A549 (cell line): ENCODE data around the gene TSSK2.

Experiments
- CTCF ChIP-seq: fragments of >200 bp; sonication (Bioruptor Twin); formaldehyde crosslinking; IDR thresholded peaks from 3 replicates; pipeline ENCODE4 v1.5.1; 2016
- EP300 ChIP-seq, 2 experiments: fragments of >200 bp; sonication (Bioruptor Twin); formaldehyde crosslinking; IDR thresholded peaks; 2 replicates in 1 of 2; 3 replicates in 1 of 2; pipeline ENCODE4 v1.6.1; 2016 to 2017
- RAD21 ChIP-seq, 2 experiments: fragments of >200 bp in 1 of 2; sonication (Bioruptor Twin) in 1 of 2; formaldehyde crosslinking in 1 of 2; IDR thresholded peaks in 1 of 2; conservative IDR thresholded peaks in 1 of 2; 2 replicates in 1 of 2; 3 replicates in 1 of 2; pipeline ENCODE4 v1.6.1; 2012 to 2018; ENCODE audit warnings: inconsistent platforms in 1 of 2

- no peak for TF ChIP-seq CTCF
- no peak for TF ChIP-seq EP300 (IDR thresholded peaks at IDR 0.05)
- TF ChIP-seq RAD21 (conservative IDR thresholded peaks at IDR 0.05 in 1 of 2, IDR thresholded peaks at IDR 0.05 in 1 of 2): no peak
These were observed 38.8 kb downstream of the TSSK2 start for GRCh38 chr22:19169947-19170318.
